GM12875 (cell line): Measurements from ENCODE around the gene TRAF6.
"Not testable (repeated sequence)": the region's sequence is repeated elsewhere in the genome, so short reads cannot be mapped to it uniquely, and the experiment has no call there.

Experiments used
- H3K4me3 ChIP-seq: one replicate; pipeline ENCODE4 v1.5.1; 2011; ENCODE audit warnings: low read depth, low read length, control low read depth
- CTCF ChIP-seq: IDR thresholded peaks from 2 replicates; pipeline ENCODE4 v1.5.1; 2011; ENCODE audit warnings: low read depth, mild to moderate bottlenecking, control low read depth, inconsistent platforms, low read length, moderate library complexity, borderline replicate concordance; ENCODE audit not compliant: insufficient read depth

The TRAF6 gene

GRCh38 chr11:36509694-36510593 is at the start of gene TRAF6:
TSS of gene TRAF6 (minus strand) at chr11:36510272. CDS start at chr11:36501515, 8,757 bp downstream.
- peak; percentile 93 for TF ChIP-seq CTCF
- peak within 1 kb of the TSS; percentile 99 for H3K4me3 ChIP-seq

GRCh38 chr11:36558571-36559413 is 48.7 kb upstream of the TRAF6 start:
- no peak for TF ChIP-seq CTCF
- no peak overlapping the region for H3K4me3 ChIP-seq

- no peak for TF ChIP-seq CTCF
- H3K4me3 ChIP-seq, result no peak overlapping the region
Measured at GRCh38 chr11:36557991-36558390, 47.9 kb upstream of the TRAF6 start.

GRCh38 chr11:36557390-36557789 is 47.3 kb upstream of the TRAF6 start:
- not testable (repeated sequence) for H3K4me3 ChIP-seq

- TF ChIP-seq CTCF, result no peak
Measured at GRCh38 chr11:36550385-36551115, 40.5 kb upstream of the TRAF6 start.

GRCh38 chr11:36540998-36541397 is 30.9 kb upstream of the TRAF6 start:
- peak; percentile 47 for TF ChIP-seq CTCF
- H3K4me3 ChIP-seq, result no peak overlapping the region

More at GRCh38 chr11:36550385-36551115, 40.5 kb upstream of the TRAF6 start:
- no peak overlapping the region for H3K4me3 ChIP-seq

- H3K4me3 ChIP-seq, result no peak overlapping the region
- TF ChIP-seq CTCF, result no peak
Measured at GRCh38 chr11:36534276-36534840, 24.3 kb upstream of the TRAF6 start.
